Activated T-cell treated with anti-CD3 and anti-CD28 coated beads, Interleukin-2, amount 50 U/mL, for 48 hours (primary cell): ENCODE measurements around the gene ZNRF3.

ENCODE experiments used
- DNase-seq, 2 experiments: peaks; one replicate each; pipeline ENCODE4 v3.0.0-alpha.2; 2020

ZNRF3 gene

DNA sequence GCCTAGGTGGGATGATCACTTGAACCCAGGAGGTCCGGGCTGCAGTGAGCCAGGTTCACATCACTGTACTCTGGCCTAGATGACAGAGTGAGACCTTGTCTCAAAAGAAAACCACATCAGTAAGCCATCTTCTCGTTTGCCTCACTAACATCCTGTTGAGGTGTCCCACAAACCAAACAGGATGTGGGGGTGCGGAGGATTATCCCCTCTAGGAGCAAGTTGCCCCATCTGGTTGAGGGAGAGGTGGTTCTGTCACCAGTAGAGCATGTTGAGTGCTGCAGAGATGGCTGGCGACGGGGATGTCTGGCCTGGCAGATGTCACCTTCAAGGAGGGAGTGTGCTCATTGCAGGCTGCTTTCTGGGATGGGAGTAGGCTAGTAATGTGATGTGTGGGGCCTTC, 72.4 kb downstream of the ZNRF3 start:
- peak; percentile 87 to 89 for DNase-seq

DNA sequence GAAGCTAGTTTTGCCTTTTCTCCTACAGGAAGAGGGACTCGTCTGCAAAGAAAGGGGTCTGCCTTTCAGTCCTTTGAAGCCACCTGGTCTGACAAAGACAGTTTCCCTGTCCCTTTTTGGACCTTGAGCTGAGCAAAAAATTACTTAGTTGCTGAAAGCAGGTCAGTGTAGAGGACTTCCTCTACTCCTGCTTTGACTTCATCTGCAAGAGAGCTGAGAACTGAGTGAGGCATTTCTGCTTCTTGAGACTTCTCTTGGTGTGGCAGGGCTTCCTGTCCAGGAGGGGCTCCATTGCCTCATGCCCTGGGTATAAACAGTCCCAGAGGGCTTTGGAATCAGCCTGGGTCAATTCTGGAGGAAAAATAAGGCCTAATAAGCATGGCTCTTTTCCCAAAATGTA, 73.1 kb downstream of the ZNRF3 start:
- DNase-seq, result no peak

DNA sequence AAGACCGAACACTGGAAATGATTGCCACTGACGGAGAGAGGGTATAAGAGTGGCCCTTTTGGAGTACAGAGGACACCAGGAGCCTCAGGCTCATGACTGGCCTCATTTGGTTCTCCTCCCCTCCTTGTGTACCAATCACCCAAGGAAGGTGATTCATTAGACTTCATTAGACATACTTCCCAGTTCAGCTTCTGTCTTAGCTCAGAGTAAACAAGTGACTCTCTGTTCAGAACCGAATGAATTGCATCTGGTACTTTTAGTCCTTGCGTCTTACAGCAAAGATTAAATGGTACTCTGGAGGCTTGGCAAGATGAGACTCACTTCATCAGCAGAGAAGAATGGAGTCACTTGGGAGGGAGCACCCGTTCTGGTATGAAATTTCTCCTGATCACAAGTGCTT, 75.2 kb downstream of the ZNRF3 start:
- DNase-seq, result no peak

DNA sequence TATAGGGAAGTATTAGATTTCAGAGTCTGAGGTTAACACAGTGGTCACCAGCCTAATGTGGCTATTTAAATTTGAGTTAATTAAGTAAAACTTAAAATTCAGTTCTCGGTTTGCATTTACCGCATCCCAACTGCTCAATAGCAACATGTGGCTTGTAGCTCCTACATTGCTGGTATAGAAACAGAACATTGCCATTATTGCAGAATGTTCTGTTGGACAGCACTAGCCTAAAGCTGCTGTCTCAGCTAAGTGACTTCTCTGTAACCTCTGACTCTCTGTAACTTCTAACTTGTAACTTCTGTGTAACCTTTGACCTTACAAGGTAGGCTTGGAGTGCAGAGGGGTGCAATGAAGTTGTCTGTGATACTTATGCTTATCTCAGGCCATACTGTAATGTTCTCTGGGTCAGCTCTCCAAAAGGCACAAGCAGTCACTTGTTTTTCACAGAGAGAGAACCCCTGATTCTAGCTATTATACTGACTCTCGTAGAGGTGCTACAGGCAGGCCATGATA, 78.7 kb downstream of the ZNRF3 start:
- no peak for DNase-seq

DNA sequence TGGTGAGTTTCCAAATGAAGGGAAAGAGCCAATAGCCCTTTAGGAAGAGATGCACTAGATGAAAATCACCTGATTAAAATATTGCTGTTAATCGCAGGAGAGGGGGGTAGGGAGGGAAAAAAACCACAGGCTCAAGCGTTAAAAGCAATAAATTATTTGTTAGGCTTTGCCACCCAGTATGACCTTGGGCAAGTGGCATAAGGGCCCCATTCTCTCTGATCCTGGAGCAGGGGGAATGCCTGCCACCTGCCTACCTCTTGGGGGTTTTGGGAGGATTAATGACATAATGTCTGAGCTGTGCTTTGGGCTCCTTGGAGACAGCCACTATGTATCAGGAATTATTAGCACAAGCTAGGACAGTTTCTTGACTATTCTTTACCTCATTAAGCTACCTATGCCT, 80.0 kb downstream of the ZNRF3 start:
- no peak for DNase-seq

DNA sequence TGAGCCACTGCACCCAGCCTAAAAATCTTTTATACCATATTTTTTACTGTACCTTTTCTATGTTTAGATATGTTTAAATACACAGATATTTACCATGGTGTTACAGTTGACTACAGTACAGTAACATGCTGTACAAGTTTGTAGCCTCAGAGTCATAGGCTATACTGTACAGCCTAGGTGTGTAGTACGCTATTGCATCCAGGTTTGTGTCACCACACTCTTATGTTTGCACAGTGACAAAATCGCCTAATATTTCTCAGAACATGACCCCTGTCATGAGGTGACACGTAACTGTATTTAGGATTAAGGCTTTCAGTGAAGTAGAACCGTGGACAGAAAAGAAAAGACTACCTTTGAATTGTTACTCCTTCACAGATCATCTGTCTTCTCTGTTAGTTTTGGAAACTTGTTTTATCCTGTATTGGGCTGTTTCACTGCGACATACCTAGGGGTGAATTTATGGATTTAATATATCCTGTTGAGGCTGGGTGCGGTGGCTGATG, 83.8 kb downstream of the ZNRF3 start:
- DNase-seq, result no peak

DNA sequence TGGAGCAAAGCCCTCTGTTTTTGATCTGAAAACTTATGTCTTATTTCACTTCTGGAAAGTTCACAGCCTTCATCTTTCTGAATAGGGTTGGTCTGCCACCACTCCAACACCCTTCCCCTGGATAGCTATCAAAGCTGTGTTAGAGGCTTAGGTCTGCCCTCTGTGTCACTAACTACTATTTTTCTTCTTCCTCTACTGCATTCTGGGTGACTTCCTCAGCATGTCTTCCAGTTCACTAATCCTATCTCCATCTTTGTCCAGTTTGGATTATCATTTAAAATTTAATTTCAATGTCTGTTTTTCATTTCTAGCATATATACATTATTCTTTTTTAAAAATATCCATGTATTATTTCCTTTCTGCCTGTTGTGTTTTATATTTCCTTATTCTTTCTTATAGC, 84.6 kb downstream of the ZNRF3 start:
- DNase-seq, result no peak

DNA sequence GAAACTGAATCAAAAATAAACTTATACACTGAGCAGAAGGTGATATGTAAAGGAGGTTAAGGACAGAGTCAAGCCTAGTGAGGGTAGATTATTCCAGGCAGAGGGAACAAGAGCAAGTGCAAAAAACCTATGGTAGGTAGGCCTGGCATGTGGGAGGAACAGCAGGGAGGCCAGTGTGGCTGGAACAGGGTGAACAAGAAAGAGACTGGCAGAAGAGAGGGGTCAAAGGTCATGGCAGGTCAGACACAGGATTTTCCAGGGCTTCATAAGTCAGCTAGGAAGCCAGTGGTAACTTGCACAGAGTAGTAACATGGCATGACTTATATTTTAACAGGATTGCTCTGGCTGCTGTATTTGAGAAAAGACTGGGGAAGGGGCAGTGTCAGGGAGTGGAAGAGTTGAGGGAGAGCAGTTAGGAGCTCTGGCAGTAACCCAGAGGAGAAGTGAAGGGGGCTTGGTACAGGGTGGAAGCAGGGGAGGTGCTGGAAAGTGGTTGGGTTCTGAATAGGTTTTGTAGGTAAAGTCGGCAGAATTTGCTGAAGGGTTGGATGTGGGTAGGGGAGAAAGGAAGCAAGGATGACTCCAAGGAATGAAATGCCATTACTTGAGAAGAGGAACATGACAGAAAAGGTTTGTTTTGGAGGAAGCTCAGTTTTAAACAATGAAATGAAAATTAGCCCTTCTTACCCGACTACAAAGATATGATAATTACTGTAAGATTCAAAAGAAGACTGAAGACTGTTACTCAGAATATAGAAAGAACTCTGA, 86.2 kb downstream of the ZNRF3 start:
- no peak for DNase-seq

DNA sequence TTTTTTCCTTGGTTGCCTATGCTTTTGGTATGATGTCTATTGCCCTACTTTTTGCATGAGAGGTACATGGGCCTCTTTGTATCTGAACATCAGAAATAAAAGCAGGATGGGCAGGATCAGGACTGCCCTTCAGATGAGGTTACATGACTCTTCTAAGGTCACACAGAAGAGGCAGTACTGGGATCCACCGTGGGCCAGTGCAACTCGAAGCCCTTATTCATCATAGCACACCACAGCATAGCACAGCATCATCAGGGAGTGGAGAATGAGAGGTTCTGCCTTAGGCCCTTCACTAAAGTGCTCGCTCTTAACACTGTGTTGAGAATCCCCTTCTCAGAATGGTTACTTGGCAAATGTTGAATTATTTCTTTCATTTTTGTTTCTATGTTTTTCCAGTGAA, 90.0 kb downstream of the ZNRF3 start:
- no peak for DNase-seq

DNA sequence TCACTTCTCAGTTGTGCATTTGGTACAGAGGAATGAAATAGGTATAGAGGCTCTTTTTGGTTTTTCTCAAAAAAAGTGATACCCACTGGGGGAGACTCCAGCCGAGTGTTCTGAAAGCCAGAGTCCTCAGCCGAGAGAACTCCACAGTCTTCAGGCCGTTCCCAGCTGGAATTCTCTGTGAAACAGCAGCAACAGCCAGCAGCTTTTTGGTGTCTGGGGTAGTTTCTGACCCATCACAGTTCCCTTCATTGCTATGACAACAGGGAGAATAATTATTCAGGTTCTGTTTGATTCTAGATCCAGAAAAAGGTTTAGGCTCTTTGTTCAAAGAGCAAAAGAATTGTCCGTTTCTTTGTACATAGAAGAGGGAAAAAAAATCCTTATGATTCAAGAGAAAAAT, 93.7 kb downstream of the ZNRF3 start:
- no peak for DNase-seq

DNA sequence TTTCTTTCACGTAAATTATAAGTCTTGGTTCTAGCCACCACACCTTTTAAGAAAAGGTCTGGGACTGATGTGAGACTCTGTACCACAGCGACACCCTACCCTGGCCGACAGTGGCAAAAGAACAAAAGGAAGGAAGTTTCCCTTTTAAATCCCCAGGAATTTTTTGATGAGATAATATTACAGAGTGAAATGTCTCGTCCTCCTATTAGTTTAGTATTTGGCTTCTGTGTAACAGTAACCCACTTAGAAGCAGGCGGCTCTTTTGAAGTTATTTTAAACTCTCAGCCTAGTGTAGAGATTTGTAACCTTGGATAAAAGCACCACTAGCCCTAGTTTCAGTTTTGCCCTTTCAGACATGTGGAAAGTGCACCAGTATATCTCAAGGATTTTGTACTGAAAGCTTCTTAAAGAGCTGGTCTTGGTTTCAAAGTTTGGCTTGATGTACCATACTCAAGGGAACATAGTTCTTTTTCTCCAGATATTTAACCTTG, 94.2 kb downstream of the ZNRF3 start:
- no peak for DNase-seq

DNA sequence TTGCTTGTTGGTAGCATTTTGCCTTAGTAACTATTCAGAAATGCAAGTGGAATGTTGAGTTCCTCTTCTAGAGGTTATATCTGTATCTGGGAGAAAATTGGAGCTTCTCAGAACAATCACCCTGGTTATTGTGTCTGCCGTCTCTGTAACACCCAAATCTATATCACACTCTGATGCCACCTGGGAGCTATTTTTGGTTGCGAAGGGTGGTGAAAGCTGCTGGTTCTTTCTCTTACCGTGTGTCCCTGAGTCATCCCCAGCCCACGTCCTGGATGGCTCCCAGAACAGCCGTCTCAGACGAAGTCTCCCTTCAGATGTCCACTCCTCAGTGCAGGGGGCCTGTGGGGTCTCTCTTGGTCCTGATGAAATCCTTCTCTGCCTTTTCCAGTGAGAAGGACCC, 94.8 kb downstream of the ZNRF3 start:
- peak in 1 of 2 experiments; percentile 24 for DNase-seq

DNA sequence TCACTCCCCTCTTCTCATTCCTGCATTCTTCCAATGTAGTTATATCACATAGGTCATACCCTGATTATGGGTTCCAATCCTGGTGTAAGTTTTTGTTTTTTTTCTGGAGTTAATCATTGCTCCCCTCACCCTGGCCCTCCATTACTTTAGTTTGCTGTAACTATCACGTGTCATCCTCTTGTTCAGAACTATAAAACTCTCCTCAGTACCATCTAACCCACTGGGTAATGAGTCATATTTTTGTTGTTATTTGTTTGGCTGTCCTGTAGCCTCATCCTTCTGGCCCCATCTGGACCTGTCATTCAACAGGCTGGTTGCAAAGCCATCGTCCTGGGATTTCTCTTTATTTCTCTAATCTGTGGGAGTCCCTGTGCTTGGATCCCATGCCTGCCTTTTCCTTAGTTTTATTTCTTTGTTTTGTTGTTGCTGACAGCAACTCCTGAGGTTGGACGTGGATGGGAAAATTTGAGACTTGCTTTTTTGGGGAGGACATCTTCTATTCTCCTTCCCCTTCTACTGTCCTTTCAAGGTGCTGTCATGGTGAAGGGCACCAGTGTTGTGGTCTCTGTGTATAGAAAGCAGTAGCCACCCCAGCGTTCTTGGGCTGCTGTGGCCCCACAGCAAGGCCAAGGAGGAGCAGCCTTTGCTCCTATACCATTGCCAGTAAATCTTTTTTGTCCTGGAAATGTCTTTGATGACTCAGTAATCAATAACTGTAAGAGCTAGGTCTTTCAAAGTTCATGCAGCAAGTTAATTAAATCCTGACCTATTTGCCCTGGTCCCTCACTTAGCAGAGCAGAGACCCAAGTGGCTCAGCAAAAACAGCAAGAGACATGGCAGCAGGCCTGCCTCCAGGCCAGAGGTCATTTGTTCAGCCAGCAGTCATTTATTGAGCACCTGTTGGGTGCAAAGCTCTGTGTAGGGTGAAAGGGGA, 95.8 kb downstream of the ZNRF3 start:
- no peak for DNase-seq

DNA sequence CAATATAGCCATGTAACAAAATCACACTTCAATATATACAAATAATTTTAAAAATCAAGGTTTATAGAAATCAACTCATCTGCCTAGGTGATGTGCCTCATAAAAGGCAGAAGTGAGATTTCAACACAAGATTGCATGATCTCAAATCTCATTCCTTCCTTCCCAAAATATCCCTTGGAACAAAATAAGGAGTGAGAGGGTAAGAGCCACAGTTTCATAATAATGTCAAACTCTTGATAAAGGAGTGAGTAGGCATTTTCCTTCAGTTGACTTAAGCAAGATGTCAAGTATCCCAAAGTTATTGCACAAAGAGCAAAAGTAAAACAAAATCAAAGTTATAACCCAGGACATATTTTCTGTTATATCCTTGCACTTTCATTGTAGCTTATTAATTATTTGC, 97.0 kb downstream of the ZNRF3 start:
- no peak for DNase-seq

DNA sequence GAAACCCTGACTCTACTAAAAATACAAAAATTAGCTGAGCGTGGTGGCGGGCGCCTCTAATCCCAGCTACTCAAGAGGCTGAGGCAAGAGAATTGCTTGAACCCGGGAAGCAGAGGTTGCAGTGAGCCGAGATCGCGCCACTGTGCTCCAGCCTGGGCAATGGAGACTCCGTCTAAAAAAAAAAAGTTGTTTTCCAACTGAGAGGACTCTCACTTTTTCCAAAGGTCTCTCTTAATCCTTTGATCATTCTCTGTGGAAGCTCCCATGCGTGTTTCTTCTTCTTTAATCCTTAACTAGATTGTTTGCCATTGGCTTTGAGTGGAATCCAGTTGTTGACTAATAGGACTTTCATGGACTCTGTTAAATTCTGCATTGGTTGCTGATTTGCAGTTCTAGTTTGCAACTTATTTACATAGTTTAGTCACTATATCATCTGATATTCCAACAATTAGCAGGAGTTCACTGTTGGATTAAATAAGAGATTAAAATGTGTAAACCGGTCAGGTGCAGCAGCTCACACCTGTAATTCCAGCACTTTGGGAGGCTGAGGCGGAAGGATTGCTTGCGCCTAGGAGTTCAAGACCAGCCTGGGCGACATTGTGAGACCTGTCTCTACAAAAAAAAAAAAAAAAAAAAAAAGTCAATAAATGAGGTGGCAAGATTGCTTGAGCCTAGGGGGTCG, 98.6 kb downstream of the ZNRF3 start:
- no peak for DNase-seq

DNA sequence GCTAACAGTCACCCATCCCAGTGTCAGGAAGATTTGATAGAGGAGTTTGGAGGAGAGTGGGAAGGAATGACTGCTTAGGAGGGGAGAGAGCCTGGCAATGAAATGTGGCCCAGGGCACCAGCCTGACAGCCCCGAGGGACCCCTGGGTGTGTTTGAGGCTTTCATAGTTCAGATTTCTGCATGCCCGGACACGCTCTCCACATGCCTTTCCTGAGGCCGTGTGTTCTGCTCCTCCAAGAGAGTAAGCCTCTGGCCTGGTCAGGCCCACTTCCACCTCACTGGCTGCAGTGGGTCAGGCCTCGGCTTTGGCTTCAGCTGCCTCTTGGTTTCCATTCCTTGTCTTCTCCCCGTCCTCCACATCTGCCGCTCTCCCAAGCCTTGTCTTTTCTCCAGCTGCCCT, 99.8 kb downstream of the ZNRF3 start:
- no peak for DNase-seq

DNA sequence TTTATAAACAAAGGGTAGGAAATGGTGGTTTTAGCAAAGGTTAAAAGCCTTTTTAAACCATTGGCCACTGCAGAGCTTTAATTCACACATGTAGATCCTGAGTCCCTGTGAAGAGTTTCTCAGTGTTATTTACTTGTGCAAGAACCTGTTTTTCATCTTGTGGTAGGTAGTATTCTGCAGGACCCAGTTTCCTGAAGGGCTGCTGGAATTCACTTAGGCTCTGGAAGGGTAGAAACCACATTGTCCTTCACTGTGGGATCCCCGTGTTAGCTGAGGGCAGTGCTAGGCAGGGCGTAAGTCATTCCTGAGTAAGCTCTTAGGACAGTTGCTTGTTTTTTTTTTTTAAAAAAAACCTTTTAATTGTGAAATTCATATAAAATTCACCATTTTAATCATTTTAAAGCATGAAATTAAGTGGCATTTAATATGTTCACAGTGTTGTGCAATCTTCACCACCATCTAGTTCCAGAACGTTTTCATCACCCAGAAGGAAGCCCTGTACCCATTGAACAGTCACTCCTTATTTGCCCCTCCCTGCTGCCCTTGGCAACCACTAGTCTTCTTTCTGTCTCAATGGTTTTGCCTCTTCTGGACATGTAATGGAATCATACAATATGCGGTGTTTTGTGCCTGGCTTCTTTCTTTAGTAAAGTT, 100.5 kb downstream of the ZNRF3 start:
- no peak for DNase-seq

DNA sequence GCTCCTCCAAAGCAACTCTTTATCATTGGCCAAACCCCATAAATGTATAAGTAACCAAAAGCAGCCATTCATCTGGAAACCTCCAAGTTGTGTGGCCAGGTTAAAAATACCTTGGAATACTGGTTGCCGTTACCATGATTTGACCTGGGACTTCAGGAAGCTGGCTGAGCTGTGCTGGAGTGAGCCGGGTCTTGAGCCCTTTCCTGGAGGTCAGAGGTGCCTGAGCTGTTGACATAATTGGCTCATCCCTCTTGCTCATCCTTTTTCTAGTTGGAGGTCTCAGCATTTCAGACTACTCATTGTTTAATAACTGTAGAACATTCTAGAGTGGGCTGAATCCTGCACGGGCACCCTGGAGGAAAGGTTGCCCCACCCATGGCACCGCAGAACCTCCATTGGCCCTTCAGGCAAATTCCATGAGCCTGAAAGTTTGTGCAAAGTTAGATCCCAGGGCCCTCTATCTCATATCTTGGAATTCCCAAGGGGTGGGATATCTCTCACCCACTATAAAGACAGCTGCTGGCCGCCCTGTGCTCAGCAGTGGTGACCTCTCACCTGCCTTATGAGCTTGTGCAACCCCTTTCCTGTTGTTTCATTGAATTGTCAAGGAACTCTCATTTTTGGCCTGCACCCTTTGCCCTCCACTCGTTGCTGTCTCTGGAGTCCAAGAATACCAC, 101.2 kb downstream of the ZNRF3 start:
- DNase-seq, result no peak

DNA sequence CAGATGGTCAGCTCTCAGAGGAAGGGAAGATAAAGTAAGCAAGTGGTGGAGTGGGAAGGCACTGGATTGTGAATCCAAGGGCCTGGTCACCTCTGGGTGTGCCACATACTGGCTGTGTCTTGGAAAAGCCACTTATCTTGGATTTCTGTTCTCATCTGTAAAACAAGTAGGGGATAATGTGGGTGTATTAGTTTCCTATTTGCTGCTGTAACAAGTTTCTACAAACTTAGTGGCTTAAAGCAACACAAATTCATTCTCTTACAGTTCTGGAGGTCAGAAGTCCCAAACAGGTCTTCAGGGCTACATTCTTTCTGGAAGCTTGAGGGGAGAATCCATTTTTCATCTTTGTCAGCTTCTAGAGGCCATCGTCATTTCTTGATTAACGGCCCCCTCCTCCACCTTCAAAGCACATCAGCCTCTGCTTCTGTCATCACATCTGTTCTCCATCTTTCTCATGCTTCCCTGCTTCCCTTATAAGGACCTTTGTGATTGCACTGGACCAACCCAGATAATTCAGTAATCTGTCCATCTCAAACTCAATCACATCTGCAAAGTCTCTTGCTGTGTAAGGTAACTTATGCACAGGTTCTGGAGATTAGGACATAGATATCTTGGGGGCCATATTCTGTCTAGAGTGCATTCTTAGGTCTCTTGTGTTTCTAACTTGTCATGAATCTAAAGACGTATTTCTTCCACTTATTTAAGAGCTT, 102.4 kb downstream of the ZNRF3 start:
- no peak for DNase-seq

DNA sequence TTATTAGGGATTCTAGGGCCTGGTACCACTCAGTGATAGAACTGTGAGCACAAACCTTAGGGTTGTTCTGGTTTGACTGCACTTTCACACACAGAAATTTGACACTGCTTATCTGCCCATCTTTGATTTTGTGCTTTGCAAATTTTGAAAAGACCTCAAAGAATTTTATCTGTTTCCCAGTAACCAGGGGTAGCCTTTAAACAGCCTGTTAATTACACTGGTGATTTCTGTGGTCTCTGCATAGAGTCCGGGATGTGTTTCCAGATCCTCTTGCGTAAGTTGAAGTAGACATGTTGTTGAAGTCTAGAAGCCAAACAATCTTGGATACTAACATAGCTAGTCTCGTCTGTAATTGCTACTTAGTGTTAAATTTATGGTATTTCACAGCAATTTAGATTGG, 103.0 kb downstream of the ZNRF3 start:
- DNase-seq, result no peak

DNA sequence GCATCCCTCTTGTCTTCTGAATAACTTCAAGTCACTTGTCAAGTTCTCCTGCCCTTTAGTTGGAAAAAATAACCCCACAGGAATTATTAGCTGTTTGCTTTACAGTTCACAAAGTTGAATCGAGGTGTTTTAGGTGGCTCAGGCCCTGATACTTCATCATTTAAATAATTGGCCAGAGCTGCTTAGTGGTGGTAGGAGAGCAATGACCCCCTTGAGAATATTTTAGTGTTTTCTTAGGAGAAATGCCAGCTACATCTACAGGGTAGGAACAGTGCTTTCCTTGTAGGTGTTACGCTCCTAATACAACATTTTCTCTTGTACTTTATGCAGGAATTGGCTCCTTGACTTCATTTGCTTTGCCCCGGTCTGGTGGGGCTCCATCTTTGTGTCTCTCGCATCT, 105.1 kb downstream of the ZNRF3 start:
- DNase-seq, result no peak
